Activated CD8-positive, alpha-beta T cell treated with anti-CD3 and anti-CD28 coated beads, Interleukin-2, amount 10 ng/mL, durations not matched to agents 7 days and 5 days (primary cell): ENCODE results near the gene FAXC. TPM values are rescaled to one million over a fixed set of nuclear protein-coding genes. Genes with fewer than 3 reads are reported as not detected.

Experiments
- ATAC-seq: fragments of 150-1000 bp; cut with Tn5 transposase; one replicate; pipeline ENCODE4 v1.10.0; 2021; ENCODE audit warnings: moderate library complexity
- CTCF ChIA-PET: fragments of 350-600 bp; sonication (Branson Sonifier 250); formaldehyde crosslinking; loops from one replicate; lab custom pipeline; 2021; ENCODE audit warnings: antibody characterized with exemption; lab: Charles Lee
- POLR2A ChIA-PET: fragments of 350-600 bp; sonication (Branson Sonifier 250); formaldehyde crosslinking; loops from one replicate; lab custom pipeline; 2021; ENCODE audit warnings: antibody characterized with exemption; lab: Charles Lee
- DNase-seq: peaks from one replicate; pipeline ENCODE4 v3.0.0-alpha.2; 2020
- H3K27ac Mint-ChIP-seq: one replicate; pipeline ENCODE4 v1.8.0; 2021; ENCODE audit warnings: mild to moderate bottlenecking, mixed read lengths
- H3K27me3 Mint-ChIP-seq: one replicate; pipeline ENCODE4 v1.8.0; 2021; ENCODE audit warnings: low read depth, mixed read lengths
- H3K36me3 Mint-ChIP-seq: one replicate; pipeline ENCODE4 v1.8.0; 2021; ENCODE audit warnings: low read depth, mixed read lengths
- H3K4me1 Mint-ChIP-seq: one replicate; pipeline ENCODE4 v1.8.0; 2021; ENCODE audit warnings: low read depth, mixed read lengths
- H3K4me3 Mint-ChIP-seq: one replicate; pipeline ENCODE4 v1.8.0; 2021; ENCODE audit warnings: mild to moderate bottlenecking, mixed read lengths
- H3K9me3 Mint-ChIP-seq: one replicate; pipeline ENCODE4 v1.8.0; 2022; ENCODE audit warnings: mixed read lengths; ENCODE audit not compliant: insufficient read depth
- total RNA-seq, 2 experiments: library from RNA; stranded (reverse); gene quantifications; one replicate each; pipeline ENCODE4 v1.2.3, GENCODE V29; 2021

Gene FAXC
- total RNA-seq, 2 experiments from 2014 or later = not detected

GRCh38 chr6:99306341-99306740 is 43.1 kb downstream of the FAXC start:
- Mint-ChIP-seq H3K27me3 (no peaks in the 10 kb centered on the region), H3K36me3 (no peaks in the 10 kb centered on the region), H3K4me1 (no peaks in the 10 kb centered on the region), H3K9me3 (no peaks in the 10 kb centered on the region), H3K4me3 (no peak overlapping the region), H3K27ac (no peak overlapping the region)
- ATAC-seq (no peak), DNase-seq (no peak)
- POLR2A ChIA-PET = no interaction called here
- CTCF ChIA-PET = no interaction called here

- no peaks in the 10 kb centered on the region for H3K36me3 Mint-ChIP-seq
- H3K27me3 Mint-ChIP-seq = peaks cover 5% of the 10 kb centered on the region
- no peaks in the 10 kb centered on the region for H3K9me3 Mint-ChIP-seq
- DNase-seq = no peak
- no peak overlapping the region for H3K27ac Mint-ChIP-seq
- no peak for ATAC-seq
- no peak overlapping the region for H3K4me3 Mint-ChIP-seq
- ChIA-PET POLR2A (interaction anchor here (0.7 kb wide), 1 partner anchor 12 kb away, joined by 3 read pairs; no protein-coding TSS in a partner anchor), CTCF (interaction anchor here (1.3 kb wide), 1 partner anchor 22 kb away, joined by 3 read pairs; no protein-coding TSS in a partner anchor)
- H3K4me1 Mint-ChIP-seq = no peaks in the 10 kb centered on the region
These were observed 44.4 kb downstream of the FAXC start for GRCh38 chr6:99305021-99305554.

GRCh38 chr6:99297415-99297814 is 52.1 kb downstream of the FAXC start:
- ATAC-seq = no peak
- CTCF ChIA-PET = no interaction called here
- peaks cover 14% of the 10 kb centered on the region for H3K27me3 Mint-ChIP-seq

GRCh38 chr6:99297006-99297405 is 52.5 kb downstream of the FAXC start:
- Mint-ChIP-seq H3K4me1 (no peaks in the 10 kb centered on the region), H3K27ac (no peak overlapping the region), H3K36me3 (no peaks in the 10 kb centered on the region), H3K9me3 (no peaks in the 10 kb centered on the region), H3K4me3 (no peak overlapping the region), H3K27me3 (peaks cover 14% of the 10 kb centered on the region)
- POLR2A ChIA-PET = no interaction called here
- DNase-seq = no peak
- ATAC-seq = no peak
- CTCF ChIA-PET = no interaction called here

More at GRCh38 chr6:99297415-99297814, 52.1 kb downstream of the FAXC start:
- H3K9me3 Mint-ChIP-seq = no peaks in the 10 kb centered on the region
- DNase-seq = no peak
- H3K27ac Mint-ChIP-seq = no peak overlapping the region
- H3K4me1 Mint-ChIP-seq = no peaks in the 10 kb centered on the region
- no peak overlapping the region for H3K4me3 Mint-ChIP-seq
- POLR2A ChIA-PET = no interaction called here
- no peaks in the 10 kb centered on the region for H3K36me3 Mint-ChIP-seq

- DNase-seq (no peak), ATAC-seq (no peak)
- Mint-ChIP-seq H3K4me1 (no peaks in the 10 kb centered on the region), H3K27ac (no peak overlapping the region), H3K27me3 (peaks cover 14% of the 10 kb centered on the region), H3K4me3 (no peak overlapping the region), H3K36me3 (no peaks in the 10 kb centered on the region), H3K9me3 (no peaks in the 10 kb centered on the region)
- CTCF ChIA-PET = no interaction called here
- POLR2A ChIA-PET = no interaction called here
These were observed 53.2 kb downstream of the FAXC start for GRCh38 chr6:99296261-99296660.

- H3K27ac Mint-ChIP-seq = no peak overlapping the region
- no peaks in the 10 kb centered on the region for H3K36me3 Mint-ChIP-seq
- no peaks in the 10 kb centered on the region for H3K4me1 Mint-ChIP-seq
- no peak overlapping the region for H3K4me3 Mint-ChIP-seq
- ChIA-PET POLR2A (no interaction called here), CTCF (no interaction called here)
- peaks cover 10% of the 10 kb centered on the region for H3K27me3 Mint-ChIP-seq
- ATAC-seq (no peak), DNase-seq (no peak)
- H3K9me3 Mint-ChIP-seq = no peaks in the 10 kb centered on the region
These were observed 54.2 kb downstream of the FAXC start for GRCh38 chr6:99295276-99295675.

- CTCF ChIA-PET = no interaction called here
- no peak for ATAC-seq
- H3K27me3 Mint-ChIP-seq = peaks cover 7% of the 10 kb centered on the region
- H3K4me3 Mint-ChIP-seq = no peak overlapping the region
- no peak overlapping the region for H3K27ac Mint-ChIP-seq
- no peak for DNase-seq
- no peaks in the 10 kb centered on the region for H3K9me3 Mint-ChIP-seq
- POLR2A ChIA-PET = no interaction called here
- no peaks in the 10 kb centered on the region for H3K36me3 Mint-ChIP-seq
- H3K4me1 Mint-ChIP-seq = no peaks in the 10 kb centered on the region
These were observed 54.7 kb downstream of the FAXC start for GRCh38 chr6:99294786-99295185.

- no peak for ATAC-seq
- no peak overlapping the region for H3K27ac Mint-ChIP-seq
- no peaks in the 10 kb centered on the region for H3K9me3 Mint-ChIP-seq
- H3K4me1 Mint-ChIP-seq = no peaks in the 10 kb centered on the region
- ChIA-PET CTCF (no interaction called here), POLR2A (no interaction called here)
- H3K4me3 Mint-ChIP-seq = no peak overlapping the region
- no peak for DNase-seq
- peaks cover 18% of the 10 kb centered on the region for H3K27me3 Mint-ChIP-seq
- no peaks in the 10 kb centered on the region for H3K36me3 Mint-ChIP-seq
These were observed 59.8 kb downstream of the FAXC start for GRCh38 chr6:99289701-99290100.

- ChIA-PET CTCF (no interaction called here), POLR2A (no interaction called here)
- no peak overlapping the region for H3K4me3 Mint-ChIP-seq
- no peaks in the 10 kb centered on the region for H3K36me3 Mint-ChIP-seq
- DNase-seq (no peak), ATAC-seq (no peak)
- peaks cover 18% of the 10 kb centered on the region for H3K27me3 Mint-ChIP-seq
- no peaks in the 10 kb centered on the region for H3K4me1 Mint-ChIP-seq
- no peak overlapping the region for H3K27ac Mint-ChIP-seq
- H3K9me3 Mint-ChIP-seq = no peaks in the 10 kb centered on the region
These were observed 60.8 kb downstream of the FAXC start for GRCh38 chr6:99288668-99289067.

- no peaks in the 10 kb centered on the region for H3K36me3 Mint-ChIP-seq
- no peak for ATAC-seq
- H3K9me3 Mint-ChIP-seq = no peaks in the 10 kb centered on the region
- H3K27ac Mint-ChIP-seq = no peak overlapping the region
- H3K4me3 Mint-ChIP-seq = no peak overlapping the region
- no peak for DNase-seq
- H3K27me3 Mint-ChIP-seq = peaks cover 18% of the 10 kb centered on the region
- POLR2A ChIA-PET = no interaction called here
- CTCF ChIA-PET = no interaction called here
- no peaks in the 10 kb centered on the region for H3K4me1 Mint-ChIP-seq
These were observed 62.0 kb downstream of the FAXC start for GRCh38 chr6:99287523-99287922.

GRCh38 chr6:99285881-99286280 is 63.6 kb downstream of the FAXC start:
- DNase-seq = no peak
- peaks cover 18% of the 10 kb centered on the region for H3K27me3 Mint-ChIP-seq

GRCh38 chr6:99282479-99283062 is 66.9 kb downstream of the FAXC start:
- Mint-ChIP-seq H3K36me3 (no peaks in the 10 kb centered on the region), H3K9me3 (no peaks in the 10 kb centered on the region), H3K4me3 (no peak overlapping the region), H3K27me3 (peaks cover 17% of the 10 kb centered on the region), H3K4me1 (no peaks in the 10 kb centered on the region), H3K27ac (no peak overlapping the region)
- ChIA-PET POLR2A (no interaction called here), CTCF (no interaction called here)
- DNase-seq = no peak
- ATAC-seq = no peak

More at GRCh38 chr6:99285881-99286280, 63.6 kb downstream of the FAXC start:
- no peak overlapping the region for H3K4me3 Mint-ChIP-seq
- POLR2A ChIA-PET = no interaction called here
- CTCF ChIA-PET = no interaction called here
- H3K4me1 Mint-ChIP-seq = no peaks in the 10 kb centered on the region
- H3K9me3 Mint-ChIP-seq = no peaks in the 10 kb centered on the region
- H3K27ac Mint-ChIP-seq = no peak overlapping the region
- ATAC-seq = no peak
- H3K36me3 Mint-ChIP-seq = no peaks in the 10 kb centered on the region

GRCh38 chr6:99276747-99277146 is 72.7 kb downstream of the FAXC start:
- POLR2A ChIA-PET = no interaction called here
- Mint-ChIP-seq H3K4me1 (no peaks in the 10 kb centered on the region), H3K36me3 (no peaks in the 10 kb centered on the region), H3K9me3 (no peaks in the 10 kb centered on the region), H3K27ac (no peak overlapping the region), H3K27me3 (peaks cover 15% of the 10 kb centered on the region), H3K4me3 (no peak overlapping the region)
- ATAC-seq (no peak), DNase-seq (no peak)
- CTCF ChIA-PET = no interaction called here
